Fibroblast of the aortic adventitia (primary cell): Measurements from ENCODE around the gene CAV2. TPM values are rescaled to one million over a fixed set of nuclear protein-coding genes. Genes with fewer than 3 reads are reported as not detected.

Experiments
- DNase-seq: peaks from one replicate; pipeline ENCODE4 v3.0.0-alpha.2; 2010; ENCODE audit warnings: low read depth
- H3K4me3 ChIP-seq: 2 replicates; pipeline ENCODE4 v1.5.1; 2011; ENCODE audit warnings: low read depth, mild to moderate bottlenecking, control low read depth, low read length, moderate library complexity
- CTCF ChIP-seq: IDR thresholded peaks from 2 replicates; pipeline ENCODE4 v1.5.1; 2011; ENCODE audit warnings: mild to moderate bottlenecking, low read length, control low read depth, inconsistent platforms; ENCODE audit not compliant: insufficient read depth
- total RNA-seq: library from RNA; depleted of rRNA; stranded (reverse); fragments of >200 nt; gene quantifications from 2 replicates; pipeline ENCODE4 v1.2.3, GENCODE V29; 2012; ENCODE audit warnings: low replicate concordance

The CAV2 gene
- total RNA-seq, 1 donor: 113 TPM

- no peak for DNase-seq
- TF ChIP-seq CTCF: no peak
- H3K4me3 ChIP-seq: no peak overlapping the region
Observed at GRCh38 chr7:116494472-116494871, 5.1 kb upstream of the CAV2 start.

GRCh38 chr7:116495736-116496135 lies 3.8 kb upstream of the CAV2 start:
- DNase-seq: peak; percentile 46
- no peak overlapping the region for H3K4me3 ChIP-seq
- TF ChIP-seq CTCF: no peak

- no peak for DNase-seq
- H3K4me3 ChIP-seq: no peak overlapping the region
- no peak for TF ChIP-seq CTCF
Observed at GRCh38 chr7:116496653-116497052, 2.9 kb upstream of the CAV2 start.

- no peak for TF ChIP-seq CTCF
- no peak for DNase-seq
- no peak overlapping the region for H3K4me3 ChIP-seq
Observed at GRCh38 chr7:116497708-116498107, 1.8 kb upstream of the CAV2 start.

GRCh38 chr7:116500078-116500853 lies 728 bp downstream of the CAV2 start:
- no peak for TF ChIP-seq CTCF
- DNase-seq: peak; percentile 57
- peak overlapping the region; percentile 81 for H3K4me3 ChIP-seq

GRCh38 chr7:116501425-116502167 lies 2.1 kb downstream of the CAV2 start:
- TF ChIP-seq CTCF: no peak
- peak; percentile 39 for DNase-seq
- H3K4me3 ChIP-seq: peak overlapping the region; percentile 81
